Dendritic cell treated with granulocyte-macrophage colony-stimulating factor and Interleukin-4, amounts not matched to agents 40 ng/mL and 50 ng/mL, for 4 days (primary cell): ENCODE data around the gene FGF4.
"Not testable (repeated sequence)": the region's sequence is repeated elsewhere in the genome, so short reads cannot be mapped to it uniquely, and the experiment has no call there.

Source experiments
- H3K27ac Mint-ChIP-seq: one replicate; pipeline ENCODE4 v1.8.0; 2022; ENCODE audit warnings: mild to moderate bottlenecking, mixed read lengths
- H3K27me3 Mint-ChIP-seq: one replicate; pipeline ENCODE4 v1.8.0; 2022; ENCODE audit warnings: mild to moderate bottlenecking, mixed read lengths
- H3K36me3 Mint-ChIP-seq: one replicate; pipeline ENCODE4 v1.8.0; 2022; ENCODE audit warnings: low read depth, mixed read lengths
- H3K4me1 Mint-ChIP-seq: one replicate; pipeline ENCODE4 v1.8.0; 2022; ENCODE audit warnings: low read depth, mixed read lengths
- H3K4me3 Mint-ChIP-seq: one replicate; pipeline ENCODE4 v1.8.0; 2022; ENCODE audit warnings: mild to moderate bottlenecking, moderate library complexity, mixed read lengths
- H3K9me3 Mint-ChIP-seq: one replicate; pipeline ENCODE4 v1.8.0; 2022; ENCODE audit warnings: mixed read lengths
- intact Hi-C: fragments of 100-400 bp; cut with micrococcal nuclease; formaldehyde crosslinking; loops from one replicate; pipeline ENCODE4 v1.15.0; 2022

Gene FGF4

GRCh38 chr11:69773626-69774353 lies 1.4 kb downstream of the FGF4 start:
- intact Hi-C loops: no loop called here

GRCh38 chr11:69771466-69771865 lies 3.7 kb downstream of the FGF4 start:
- H3K4me3 Mint-ChIP-seq: no peak overlapping the region
- H3K27ac Mint-ChIP-seq: no peak overlapping the region
- intact Hi-C loops: no loop called here
- H3K4me1 Mint-ChIP-seq: no peaks in the 10 kb centered on the region
- H3K9me3 Mint-ChIP-seq: no peaks in the 10 kb centered on the region
- H3K27me3 Mint-ChIP-seq: peaks cover 55% of the 10 kb centered on the region
- no peaks in the 10 kb centered on the region for H3K36me3 Mint-ChIP-seq

More at GRCh38 chr11:69773626-69774353, 1.4 kb downstream of the FGF4 start:
- Mint-ChIP-seq H3K4me3 (no peak overlapping the region), H3K27ac (no peak overlapping the region), H3K27me3 (peaks cover 62% of the 10 kb centered on the region), H3K36me3 (no peaks in the 10 kb centered on the region), H3K9me3 (no peaks in the 10 kb centered on the region), H3K4me1 (no peaks in the 10 kb centered on the region)

GRCh38 chr11:69770540-69770939 lies 4.6 kb downstream of the FGF4 start:
- intact Hi-C loops: no loop called here
- no peaks in the 10 kb centered on the region for H3K36me3 Mint-ChIP-seq
- no peak overlapping the region for H3K4me3 Mint-ChIP-seq
- no peak overlapping the region for H3K27ac Mint-ChIP-seq
- peaks cover 46% of the 10 kb centered on the region for H3K27me3 Mint-ChIP-seq
- no peaks in the 10 kb centered on the region for H3K4me1 Mint-ChIP-seq
- no peaks in the 10 kb centered on the region for H3K9me3 Mint-ChIP-seq

- no peak overlapping the region for H3K27ac Mint-ChIP-seq
- peaks cover 14% of the 10 kb centered on the region for H3K27me3 Mint-ChIP-seq
- H3K4me1 Mint-ChIP-seq: no peaks in the 10 kb centered on the region
- H3K36me3 Mint-ChIP-seq: no peaks in the 10 kb centered on the region
- intact Hi-C loops: no loop called here
- H3K9me3 Mint-ChIP-seq: no peaks in the 10 kb centered on the region
- no peak overlapping the region for H3K4me3 Mint-ChIP-seq
Measured at GRCh38 chr11:69765498-69765995, 9.6 kb downstream of the FGF4 start.

GRCh38 chr11:69764918-69765317 lies 10.2 kb downstream of the FGF4 start:
- peaks cover 13% of the 10 kb centered on the region for H3K27me3 Mint-ChIP-seq

GRCh38 chr11:69760319-69760718 lies 14.8 kb downstream of the FGF4 start:
- H3K36me3 Mint-ChIP-seq: no peaks in the 10 kb centered on the region
- peaks cover 7% of the 10 kb centered on the region for H3K27me3 Mint-ChIP-seq
- H3K4me1 Mint-ChIP-seq: no peaks in the 10 kb centered on the region
- no peak overlapping the region for H3K4me3 Mint-ChIP-seq
- no peaks in the 10 kb centered on the region for H3K9me3 Mint-ChIP-seq
- intact Hi-C loops: no loop called here
- no peak overlapping the region for H3K27ac Mint-ChIP-seq

More at GRCh38 chr11:69764918-69765317, 10.2 kb downstream of the FGF4 start:
- H3K27ac Mint-ChIP-seq, H3K4me3 Mint-ChIP-seq, H3K4me1 Mint-ChIP-seq, H3K36me3 Mint-ChIP-seq, intact Hi-C loops, H3K9me3 Mint-ChIP-seq: not testable (repeated sequence)

- intact Hi-C loops: no loop called here
- Mint-ChIP-seq H3K36me3 (no peaks in the 10 kb centered on the region), H3K4me1 (no peaks in the 10 kb centered on the region), H3K27ac (no peak overlapping the region), H3K9me3 (no peaks in the 10 kb centered on the region), H3K4me3 (no peak overlapping the region), H3K27me3 (peaks cover 3% of the 10 kb centered on the region)
Measured at GRCh38 chr11:69752890-69753289, 22.3 kb downstream of the FGF4 start.

GRCh38 chr11:69750875-69751597 lies 24.1 kb downstream of the FGF4 start:
- no peak overlapping the region for H3K4me3 Mint-ChIP-seq
- H3K27me3 Mint-ChIP-seq: peaks cover 2% of the 10 kb centered on the region
- no peaks in the 10 kb centered on the region for H3K9me3 Mint-ChIP-seq
- H3K27ac Mint-ChIP-seq: no peak overlapping the region
- intact Hi-C loops: no loop called here
- no peaks in the 10 kb centered on the region for H3K4me1 Mint-ChIP-seq
- H3K36me3 Mint-ChIP-seq: no peaks in the 10 kb centered on the region

- H3K36me3 Mint-ChIP-seq: no peaks in the 10 kb centered on the region
- intact Hi-C loops: no loop called here
- H3K4me1 Mint-ChIP-seq: no peaks in the 10 kb centered on the region
- no peak overlapping the region for H3K4me3 Mint-ChIP-seq
- peaks cover 2% of the 10 kb centered on the region for H3K27me3 Mint-ChIP-seq
- no peaks in the 10 kb centered on the region for H3K9me3 Mint-ChIP-seq
- no peak overlapping the region for H3K27ac Mint-ChIP-seq
Measured at GRCh38 chr11:69750108-69750850, 24.9 kb downstream of the FGF4 start.

- no peaks in the 10 kb centered on the region for H3K9me3 Mint-ChIP-seq
- no peak overlapping the region for H3K4me3 Mint-ChIP-seq
- no peak overlapping the region for H3K27ac Mint-ChIP-seq
- intact Hi-C loops: no loop called here
- H3K4me1 Mint-ChIP-seq: no peaks in the 10 kb centered on the region
- peaks cover 6% of the 10 kb centered on the region for H3K27me3 Mint-ChIP-seq
- no peaks in the 10 kb centered on the region for H3K36me3 Mint-ChIP-seq
Measured at GRCh38 chr11:69748637-69749036, 26.5 kb downstream of the FGF4 start.

GRCh38 chr11:69746752-69747742 lies 28.1 kb downstream of the FGF4 start:
- peaks cover 8% of the 10 kb centered on the region for H3K27me3 Mint-ChIP-seq
- H3K36me3 Mint-ChIP-seq: no peaks in the 10 kb centered on the region
- no peaks in the 10 kb centered on the region for H3K9me3 Mint-ChIP-seq
- H3K4me3 Mint-ChIP-seq: no peak overlapping the region
- H3K27ac Mint-ChIP-seq: no peak overlapping the region
- intact Hi-C loops: no loop called here
- no peaks in the 10 kb centered on the region for H3K4me1 Mint-ChIP-seq

GRCh38 chr11:69746140-69746539 lies 29.0 kb downstream of the FGF4 start:
- intact Hi-C loops: no loop called here
- H3K9me3 Mint-ChIP-seq: no peaks in the 10 kb centered on the region
- H3K4me3 Mint-ChIP-seq: no peak overlapping the region
- H3K27ac Mint-ChIP-seq: no peak overlapping the region
- H3K36me3 Mint-ChIP-seq: no peaks in the 10 kb centered on the region
- H3K4me1 Mint-ChIP-seq: no peaks in the 10 kb centered on the region
- H3K27me3 Mint-ChIP-seq: peaks cover 8% of the 10 kb centered on the region

GRCh38 chr11:69745201-69745600 lies 29.9 kb downstream of the FGF4 start:
- Mint-ChIP-seq H3K9me3 (no peaks in the 10 kb centered on the region), H3K27me3 (peaks cover 6% of the 10 kb centered on the region), H3K4me1 (no peaks in the 10 kb centered on the region), H3K27ac (no peak overlapping the region), H3K36me3 (no peaks in the 10 kb centered on the region), H3K4me3 (no peak overlapping the region)
- intact Hi-C loops: no loop called here
